ENCODE results near the gene AP4M1. TPM values are rescaled to one million over a fixed set of nuclear protein-coding genes. Genes with fewer than 3 reads are reported as not detected.

AP4M1 gene
- total and polyA plus RNA-seq, 10 of the 15 experiments (the other 5 are each of a cell fraction or from before 2014, with no cell fraction given), result 0.77 to 16.1 (median 13.0) TPM

DNA sequence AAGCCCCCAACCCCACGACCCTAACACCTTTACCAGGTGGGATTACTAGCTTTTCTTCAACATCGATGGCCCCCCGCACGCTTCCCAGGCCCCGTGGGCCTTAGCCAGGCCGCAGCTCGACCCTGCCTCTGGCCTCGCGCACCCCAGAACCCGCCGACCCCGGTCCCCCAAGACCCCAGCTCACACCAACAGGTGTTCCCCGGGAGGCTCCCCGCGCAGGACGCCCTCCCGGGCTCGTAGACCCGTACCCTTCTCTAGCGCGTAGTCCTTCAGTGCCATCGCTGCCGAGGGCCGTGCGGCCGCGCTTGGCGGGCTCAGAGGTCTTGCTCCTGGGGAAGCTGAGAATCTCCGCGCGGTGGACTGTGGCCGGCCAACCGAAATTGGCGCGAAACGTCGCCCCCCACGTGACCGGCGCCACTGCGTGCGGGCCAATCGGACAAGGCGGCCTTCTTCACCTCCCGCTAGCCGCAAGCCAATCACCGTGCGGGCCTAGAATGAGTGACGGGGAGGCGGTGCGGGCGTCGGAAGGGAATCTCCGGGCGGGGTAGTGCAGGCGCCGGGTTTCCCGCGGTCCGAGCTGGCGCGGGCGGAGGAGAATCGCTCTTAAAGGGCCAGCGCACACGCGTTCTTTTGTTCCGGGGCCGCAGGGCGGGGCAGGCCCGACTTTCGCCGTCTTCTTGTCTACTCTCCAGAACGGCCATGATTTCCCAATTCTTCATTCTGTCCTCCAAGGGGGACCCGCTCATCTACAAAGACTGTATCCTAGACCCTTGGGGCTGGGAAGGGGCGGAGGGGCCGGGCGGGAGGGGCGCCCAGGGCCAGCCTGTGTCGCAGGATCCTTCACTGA lies at the start of gene AP4M1, which contains the start of gene MCM7 (continued):
- TF ChIP-seq EZH2 (IDR thresholded peaks at IDR 0.05; ENCODE audit: borderline replicate concordance, control insufficient read depth, low read depth, low read length) (no peak), SIN3A (IDR thresholded peaks at IDR 0.05; ENCODE audit: low read depth, low read length) (peak; percentile 97), EP300 (IDR thresholded peaks at IDR 0.05; ENCODE audit: borderline replicate concordance in 1 of 2, control insufficient read depth in 1 of 2, low read depth in 2 of 2, low read length in 2 of 2) (no peak), YY1 (IDR thresholded peaks at IDR 0.05; ENCODE audit: low read depth, low read length) (peak; percentile 74), KAT2A (conservative IDR thresholded peaks at IDR 0.05; ENCODE audit: control insufficient read depth, low read depth, low read length) (no peak), RAD51 (IDR thresholded peaks at IDR 0.05) (peak; percentile 96), CUX1 (IDR thresholded peaks at IDR 0.05; ENCODE audit: insufficient replicate concordance, low read depth, low read length) (no peak), CEBPB (IDR thresholded peaks at IDR 0.05; ENCODE audit: borderline replicate concordance in 1 of 2, low read depth in 2 of 2, low read length in 2 of 2) (no peak), RBBP5 (conservative IDR thresholded peaks at IDR 0.05) (no peak), HDAC6 (IDR thresholded peaks at IDR 0.05; ENCODE audit: unreplicated experiment) (no peak), TARDBP (IDR thresholded peaks at IDR 0.05; ENCODE audit: borderline replicate concordance) (no peak), ETV6 (conservative IDR thresholded peaks at IDR 0.05 in 1 of 2, IDR thresholded peaks at IDR 0.05 in 1 of 2; ENCODE audit: borderline replicate concordance in 1 of 2, low read depth in 1 of 2) (no peak), IKZF1 (conservative IDR thresholded peaks at IDR 0.05) (no peak; the same call in 1 of the 2 replicates), MYB (IDR thresholded peaks at IDR 0.05; ENCODE audit: borderline replicate concordance, low read depth, low read length) (no peak), CBFB (IDR thresholded peaks at IDR 0.05; ENCODE audit: low read depth) (peak; percentile 53), SMC3 (IDR thresholded peaks at IDR 0.05; ENCODE audit: borderline replicate concordance, low read length) (0 out of 2 replicates have a peak, but pooled peaks have one; percentile 6), ZSCAN29 (IDR thresholded peaks at IDR 0.05) (no peak)
- TF ChIP-seq, protein P1, sequence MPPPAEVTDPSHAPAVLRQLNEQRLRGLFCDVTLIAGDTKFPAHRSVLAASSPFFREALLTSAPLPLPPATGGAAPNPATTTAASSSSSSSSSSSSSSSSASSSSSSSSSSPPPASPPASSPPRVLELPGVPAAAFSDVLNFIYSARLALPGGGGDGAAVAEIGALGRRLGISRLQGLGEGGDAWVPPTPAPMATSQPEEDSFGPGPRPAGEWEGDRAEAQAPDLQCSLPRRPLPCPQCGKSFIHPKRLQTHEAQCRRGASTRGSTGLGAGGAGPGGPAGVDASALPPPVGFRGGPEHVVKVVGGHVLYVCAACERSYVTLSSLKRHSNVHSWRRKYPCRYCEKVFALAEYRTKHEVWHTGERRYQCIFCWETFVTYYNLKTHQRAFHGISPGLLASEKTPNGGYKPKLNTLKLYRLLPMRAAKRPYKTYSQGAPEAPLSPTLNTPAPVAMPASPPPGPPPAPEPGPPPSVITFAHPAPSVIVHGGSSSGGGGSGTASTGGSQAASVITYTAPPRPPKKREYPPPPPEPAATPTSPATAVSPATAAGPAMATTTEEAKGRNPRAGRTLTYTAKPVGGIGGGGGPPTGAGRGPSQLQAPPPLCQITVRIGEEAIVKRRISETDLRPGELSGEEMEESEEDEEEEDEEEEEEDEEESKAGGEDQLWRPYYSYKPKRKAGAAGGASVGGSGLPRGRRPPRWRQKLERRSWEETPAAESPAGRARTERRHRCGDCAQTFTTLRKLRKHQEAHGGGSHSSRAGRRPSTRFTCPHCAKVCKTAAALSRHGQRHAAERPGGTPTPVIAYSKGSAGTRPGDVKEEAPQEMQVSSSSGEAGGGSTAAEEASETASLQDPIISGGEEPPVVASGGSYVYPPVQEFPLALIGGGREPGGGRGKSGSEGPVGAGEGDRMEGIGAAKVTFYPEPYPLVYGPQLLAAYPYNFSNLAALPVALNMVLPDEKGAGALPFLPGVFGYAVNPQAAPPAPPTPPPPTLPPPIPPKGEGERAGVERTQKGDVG (CRISPR knock-in tag; IDR thresholded peaks at IDR 0.05), result no peak
